Ovary (tissue), 3 donors: ENCODE results near the gene LRRC46.

Experiments used
- CTCF ChIP-seq, 3 donors: fragments of 450-650 bp in 2 of 3; fragments of 200-600 bp in 1 of 3; IDR thresholded peaks; one replicate each; pipeline versions ENCODE4 v1.5.1 to v1.8.0; 2016 to 2022; ENCODE audit warnings: antibody characterized with exemption in 3 of 3, mild to moderate bottlenecking in 1 of 3
- EP300 ChIP-seq: sonication (generic); formaldehyde crosslinking; IDR thresholded peaks from one replicate; pipeline ENCODE4 v1.6.1; 2017; ENCODE audit warnings: antibody characterized with exemption
- POLR2A ChIP-seq: fragments of 450-650 bp; IDR thresholded peaks from one replicate; pipeline ENCODE4 v1.6.1; 2017; ENCODE audit warnings: antibody characterized with exemption, mild to moderate bottlenecking, moderate library complexity
- donor health status: DM: no; HTN: no; CAD: no.

- TF ChIP-seq CTCF (IDR thresholded peaks at IDR 0.05): no peak
- no peak for TF ChIP-seq POLR2A
- TF ChIP-seq EP300: no peak
Observed at GRCh38 chr17:47820033-47820789, 11.3 kb upstream of the LRRC46 start.
